Ovary (tissue), 9 donors: ENCODE data around the gene PSMD1. TPM values are rescaled to one million over a fixed set of nuclear protein-coding genes. Genes with fewer than 3 reads are reported as not detected.

Experiments
- DNase-seq, 5 donors: peaks; one replicate each; pipeline ENCODE4 v3.0.0-alpha.2; 2019 to 2020
- H3K27ac ChIP-seq, 2 donors: fragments of 200-600 bp; one replicate each; pipeline versions ENCODE4 v1.5.1 to v1.8.0; 2019 to 2022
- H3K27me3 ChIP-seq: fragments of 200-600 bp; one replicate; pipeline ENCODE4 v1.8.0; 2022
- H3K36me3 ChIP-seq: fragments of 200-600 bp; sonication (generic); one replicate; pipeline ENCODE4 v1.5.1; 2019
- H3K4me1 ChIP-seq: one replicate; pipeline ENCODE4 v1.8.1; 2013; ENCODE audit warnings: mild to moderate bottlenecking, moderate library complexity; ENCODE audit not compliant: insufficient read depth
- H3K4me3 ChIP-seq: fragments of 200-600 bp; sonication (generic); one replicate; pipeline ENCODE4 v1.5.1; 2017
- H3K9me3 ChIP-seq, 2 donors: fragments of 200-600 bp in 1 of 2; sonication (generic) in 1 of 2; one replicate each; pipeline versions ENCODE4 v1.5.1 to v1.8.1; 2013 to 2019; ENCODE audit warnings: mild to moderate bottlenecking in 1 of 2, moderate library complexity in 1 of 2
- EP300 ChIP-seq: sonication (generic); formaldehyde crosslinking; IDR thresholded peaks from one replicate; pipeline ENCODE4 v1.6.1; 2017; ENCODE audit warnings: antibody characterized with exemption
- POLR2A ChIP-seq: fragments of 450-650 bp; IDR thresholded peaks from one replicate; pipeline ENCODE4 v1.6.1; 2017; ENCODE audit warnings: antibody characterized with exemption, mild to moderate bottlenecking, moderate library complexity
- WGBS, 3 donors: extraction: QIAGEN DNeasy Blood & Tissue Kit in 1 of 3; methylation state at CpG; one replicate each; pipeline versions ENCODE4 v1.1.5 to v1.1.7; 2013 to 2017; 5-methylcytosine and 5-hydroxymethylcytosine counted together
- intact Hi-C, 4 donors: fragments of 100-400 bp; cut with DNase I; formaldehyde crosslinking; loops; one replicate each; pipeline versions ENCODE4 v1.11.0 to v1.15.1; 2022 to 2023
- polyA plus RNA-seq, 2 donors: library from polyadenylated mRNA; stranded (reverse); fragments of 200-250 nt in 1 of 2; fragments of 350-450 nt in 1 of 2; fragmentation: Illumina TruSeq in 1 of 2; extraction: RNeasy Lipid Tissue Mini Kit (QIAGEN cat#74804) in 1 of 2; gene quantifications; one replicate each; pipeline ENCODE4 v1.2.3, GENCODE V29; 2013 to 2014
- total RNA-seq, 7 donors: library from RNA; depleted of rRNA in 2 of 7; stranded (reverse); fragments of >200 nt in 2 of 7; fragmentation: NEBNext Ultra II Directional in 3 of 7; extraction: Animal tissue kit (Norgen Biotek cat#: 25700) in 3 of 7; gene quantifications; one replicate each; pipeline versions ENCODE4 v1.1.0 to v1.2.4, GENCODE V29; 2016 to 2023
- TF ChIP-seq, protein P1 (sequence below), 3 donors: fragments of 450-650 bp in 2 of 3; fragments of 200-600 bp in 1 of 3; IDR thresholded peaks; one replicate each; pipeline versions ENCODE4 v1.5.1 to v1.8.0; 2016 to 2022; ENCODE audit warnings: antibody characterized with exemption in 3 of 3, mild to moderate bottlenecking in 1 of 3
- donor health status: DM: no; HTN: no; CAD: no; lungs with moderate emphysema.
- donor health status: DM: no; HTN: no; CAD: no.
- donor health status: Bipolar disorder and iron deficiency.
- donor health status: DM: yes; HTN: yes; CAD: no.
- donor health status: DM: no; HTN: no; CAD: no.
- donor health status: DM: yes; HTN: yes; CAD: no.

PSMD1 gene
- total and polyA plus RNA-seq, 9 donors = 19.0 to 73.2 (median 57.8) TPM

DNA sequence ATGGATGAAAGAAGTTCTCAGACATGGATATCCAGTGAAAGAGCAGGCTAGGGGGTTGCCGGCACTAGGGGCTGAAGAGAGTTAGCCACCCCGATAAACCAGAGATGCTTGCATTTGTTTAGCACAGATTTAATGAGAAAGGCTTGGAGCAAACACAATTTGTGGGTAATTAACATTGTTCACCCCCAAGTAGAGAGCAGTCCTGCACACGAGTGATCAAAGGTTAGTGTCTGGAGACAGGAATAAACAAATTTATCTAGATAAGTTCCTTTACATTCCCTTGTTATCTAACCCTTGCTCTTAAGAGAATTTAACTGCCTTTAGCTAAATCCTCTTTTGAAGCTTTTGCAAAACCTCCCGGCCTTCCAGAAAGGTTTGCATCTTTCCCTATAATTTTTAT is 44.3 kb downstream of the PSMD1 start:
- Histone ChIP-seq H3K4me1 (no peaks in the 10 kb centered on the region), H3K27me3 (no peaks in the 10 kb centered on the region), H3K4me3 (no peak overlapping the region), H3K9me3 (peaks cover 0 to 8% of the 10 kb centered on the region in 2 donors), H3K27ac (no peak overlapping the region), H3K36me3 (no peaks in the 10 kb centered on the region)
- 92 to 96% (median 94%) methylated on average over 4 of the region's 4 CpGs for WGBS, 3 donors
- no peak for TF ChIP-seq POLR2A
- TF ChIP-seq EP300 = no peak
- TF ChIP-seq, protein P1, sequence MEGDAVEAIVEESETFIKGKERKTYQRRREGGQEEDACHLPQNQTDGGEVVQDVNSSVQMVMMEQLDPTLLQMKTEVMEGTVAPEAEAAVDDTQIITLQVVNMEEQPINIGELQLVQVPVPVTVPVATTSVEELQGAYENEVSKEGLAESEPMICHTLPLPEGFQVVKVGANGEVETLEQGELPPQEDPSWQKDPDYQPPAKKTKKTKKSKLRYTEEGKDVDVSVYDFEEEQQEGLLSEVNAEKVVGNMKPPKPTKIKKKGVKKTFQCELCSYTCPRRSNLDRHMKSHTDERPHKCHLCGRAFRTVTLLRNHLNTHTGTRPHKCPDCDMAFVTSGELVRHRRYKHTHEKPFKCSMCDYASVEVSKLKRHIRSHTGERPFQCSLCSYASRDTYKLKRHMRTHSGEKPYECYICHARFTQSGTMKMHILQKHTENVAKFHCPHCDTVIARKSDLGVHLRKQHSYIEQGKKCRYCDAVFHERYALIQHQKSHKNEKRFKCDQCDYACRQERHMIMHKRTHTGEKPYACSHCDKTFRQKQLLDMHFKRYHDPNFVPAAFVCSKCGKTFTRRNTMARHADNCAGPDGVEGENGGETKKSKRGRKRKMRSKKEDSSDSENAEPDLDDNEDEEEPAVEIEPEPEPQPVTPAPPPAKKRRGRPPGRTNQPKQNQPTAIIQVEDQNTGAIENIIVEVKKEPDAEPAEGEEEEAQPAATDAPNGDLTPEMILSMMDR (IDR thresholded peaks at IDR 0.05) = no peak
- intact Hi-C loops = loop anchor here (5.0 to 10.0 kb wide), 5 partner anchors 91 to 351 kb away; partner anchors contain the start of gene ARMC9 (in 1 of the 4)
- DNase-seq = no peak

- no peaks in the 10 kb centered on the region for H3K27me3 ChIP-seq
- TF ChIP-seq EP300 (no peak), POLR2A (no peak)
- TF ChIP-seq, protein P1 (IDR thresholded peaks at IDR 0.05) = no peak
- H3K4me1 ChIP-seq = no peaks in the 10 kb centered on the region
- H3K9me3 ChIP-seq = peaks cover 0 to 8% of the 10 kb centered on the region in 2 donors
- H3K36me3 ChIP-seq = no peaks in the 10 kb centered on the region
- intact Hi-C loops = loop anchor here (5.0 to 10.0 kb wide), 5 partner anchors 90 to 350 kb away; partner anchors contain the start of gene ARMC9 (in 1 of the 4)
- H3K27ac ChIP-seq = no peak overlapping the region
- 70 to 77% (median 74%) methylated on average over 2 of the region's 2 CpGs for WGBS, 3 donors
- no peak overlapping the region for H3K4me3 ChIP-seq
- no peak for DNase-seq
Measured at GRCh38 chr2:231102772-231103171, 46.1 kb downstream of the PSMD1 start.

DNA sequence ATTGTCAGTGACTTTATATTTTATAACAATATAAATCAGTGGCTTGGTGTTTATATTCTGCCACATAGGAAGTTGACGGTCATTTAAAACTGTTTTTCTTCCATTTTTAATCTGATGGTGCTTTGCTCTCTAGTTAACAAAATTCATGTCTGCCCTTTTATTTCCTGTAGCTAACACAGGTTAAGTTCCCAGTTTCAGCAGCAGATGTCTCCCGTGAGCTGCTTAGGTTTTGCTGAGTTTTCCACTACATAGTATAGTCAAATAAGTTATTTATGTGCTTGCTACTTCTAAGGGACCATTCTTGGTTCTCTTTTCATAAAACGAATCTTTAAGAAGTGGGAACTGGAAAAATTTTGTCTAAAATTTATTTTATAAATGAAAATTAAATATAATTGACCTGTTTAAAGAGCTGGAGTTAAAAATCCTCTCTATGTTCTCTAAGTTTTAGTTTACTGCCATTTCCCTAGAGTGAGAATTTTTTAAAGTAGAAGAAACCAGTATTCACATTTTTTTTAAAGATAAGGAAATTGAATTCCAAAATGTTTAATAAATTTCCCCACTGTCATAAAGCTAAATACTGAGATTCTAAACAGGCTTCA is 47.5 kb downstream of the PSMD1 start:
- TF ChIP-seq, protein P1 (IDR thresholded peaks at IDR 0.05) = peak; percentile 78 to 90 (median 88)
- TF ChIP-seq EP300 = no peak
- H3K36me3 ChIP-seq = no peaks in the 10 kb centered on the region
- DNase-seq = peak; percentile 43 to 79 (median 65)
- intact Hi-C loops = loop anchor here (5.0 to 10.0 kb wide), 5 partner anchors 88 to 348 kb away; partner anchors contain the start of gene ARMC9 (in 1 of the 4)
- H3K9me3 ChIP-seq = peaks cover 0 to 3% of the 10 kb centered on the region in 2 donors
- H3K4me1 ChIP-seq = no peaks in the 10 kb centered on the region
- 3 to 5% (median 4%) methylated on average over 3 of the region's 3 CpGs for WGBS, 3 donors
- no peak overlapping the region for H3K4me3 ChIP-seq
- no peaks in the 10 kb centered on the region for H3K27me3 ChIP-seq
- H3K27ac ChIP-seq = no peak overlapping the region

DNA sequence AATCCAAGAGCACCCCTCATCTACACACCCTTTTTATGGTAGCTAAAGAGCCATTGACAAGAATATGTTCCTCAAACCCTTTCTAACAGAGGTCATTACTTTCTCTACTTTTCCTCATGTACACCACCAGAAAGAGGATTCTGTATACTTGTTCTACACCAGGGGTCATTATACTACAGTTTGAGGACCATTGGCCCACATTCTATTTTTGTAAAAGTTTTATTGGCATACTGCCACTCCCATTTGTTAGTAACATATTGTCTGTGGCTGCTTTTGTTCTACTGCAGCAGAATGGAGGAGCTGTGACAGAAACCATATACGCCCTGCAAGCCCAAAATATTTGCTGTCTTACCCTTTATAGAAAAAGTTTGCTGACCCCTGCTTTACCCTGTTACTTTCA is 53.9 kb downstream of the PSMD1 start:
- intact Hi-C loops = no loop called here
- 17 to 33% (median 24%) methylated on average over 1 of the region's 1 CpG for WGBS, 3 donors
- H3K27ac ChIP-seq = no peak overlapping the region
- no peak overlapping the region for H3K4me3 ChIP-seq
- TF ChIP-seq, protein P1 (IDR thresholded peaks at IDR 0.05) = peak in 2 of 3 donors; percentile 37 to 39
- TF ChIP-seq EP300 = no peak
- no peaks in the 10 kb centered on the region for H3K36me3 ChIP-seq
- no peaks in the 10 kb centered on the region for H3K4me1 ChIP-seq
- no peaks in the 10 kb centered on the region for H3K27me3 ChIP-seq
- DNase-seq = no peak
- no peaks in the 10 kb centered on the region for H3K9me3 ChIP-seq
